WI38 (cell line): ENCODE data around the gene TMEM192.
A peak's percentile ranks its signal among the peaks of the same experiment; 100 is the strongest.

Experiments used
- H3K4me3 ChIP-seq: 2 replicates; pipeline ENCODE4 v1.5.1; 2011; ENCODE audit warnings: low read depth, mild to moderate bottlenecking, control low read depth, low read length
- TF ChIP-seq, protein P1 (sequence below): IDR thresholded peaks from 2 replicates; pipeline ENCODE4 v1.5.1; 2012; ENCODE audit warnings: low read depth, mild to moderate bottlenecking, control low read depth, low read length

The TMEM192 gene

DNA sequence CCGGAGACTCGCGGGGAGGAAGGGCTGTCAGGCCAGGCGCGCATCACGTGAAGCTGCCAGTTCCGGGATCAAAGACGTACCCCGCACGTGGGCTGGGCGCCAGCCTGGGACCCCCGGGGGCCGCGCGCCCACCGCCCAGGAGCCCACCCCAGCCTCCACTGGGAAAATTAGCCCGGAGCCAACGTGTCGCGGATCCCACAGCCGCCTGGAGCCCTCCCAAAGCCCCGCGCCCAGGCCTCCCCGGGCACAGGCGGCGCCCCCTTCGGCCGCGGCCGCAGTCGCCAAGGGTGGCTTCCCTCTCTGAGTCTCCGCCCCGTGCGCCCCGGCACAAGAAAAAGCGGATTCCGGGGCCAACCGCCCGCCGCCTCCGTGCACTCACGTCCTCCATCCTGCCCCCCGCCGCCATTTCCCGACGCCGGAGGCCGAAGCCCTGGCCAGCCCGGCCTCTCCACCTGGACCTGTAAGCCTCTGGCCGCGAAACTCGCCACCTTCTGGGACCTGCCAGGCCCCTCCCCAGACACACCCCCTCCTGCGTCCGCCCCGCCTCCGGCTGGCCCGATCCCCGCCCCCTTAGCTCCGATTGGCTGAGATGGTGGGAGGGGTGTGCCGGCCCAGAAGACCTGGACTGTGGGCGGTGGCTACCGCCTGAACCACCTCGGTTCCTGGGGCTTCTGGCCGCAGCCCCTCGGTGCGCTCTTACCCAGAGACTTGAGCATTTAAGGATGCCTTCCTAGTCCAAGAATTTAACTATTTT is at the start of gene TMEM192:
Gene TMEM192, minus strand, starts transcription at position 493 of the 754 bp plus-strand sequence. Its CDS starts 87 bp downstream, at position 406.
- peak within 1 kb of the TSS; percentile 71 for H3K4me3 ChIP-seq
- TF ChIP-seq, protein P1, sequence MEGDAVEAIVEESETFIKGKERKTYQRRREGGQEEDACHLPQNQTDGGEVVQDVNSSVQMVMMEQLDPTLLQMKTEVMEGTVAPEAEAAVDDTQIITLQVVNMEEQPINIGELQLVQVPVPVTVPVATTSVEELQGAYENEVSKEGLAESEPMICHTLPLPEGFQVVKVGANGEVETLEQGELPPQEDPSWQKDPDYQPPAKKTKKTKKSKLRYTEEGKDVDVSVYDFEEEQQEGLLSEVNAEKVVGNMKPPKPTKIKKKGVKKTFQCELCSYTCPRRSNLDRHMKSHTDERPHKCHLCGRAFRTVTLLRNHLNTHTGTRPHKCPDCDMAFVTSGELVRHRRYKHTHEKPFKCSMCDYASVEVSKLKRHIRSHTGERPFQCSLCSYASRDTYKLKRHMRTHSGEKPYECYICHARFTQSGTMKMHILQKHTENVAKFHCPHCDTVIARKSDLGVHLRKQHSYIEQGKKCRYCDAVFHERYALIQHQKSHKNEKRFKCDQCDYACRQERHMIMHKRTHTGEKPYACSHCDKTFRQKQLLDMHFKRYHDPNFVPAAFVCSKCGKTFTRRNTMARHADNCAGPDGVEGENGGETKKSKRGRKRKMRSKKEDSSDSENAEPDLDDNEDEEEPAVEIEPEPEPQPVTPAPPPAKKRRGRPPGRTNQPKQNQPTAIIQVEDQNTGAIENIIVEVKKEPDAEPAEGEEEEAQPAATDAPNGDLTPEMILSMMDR, result no peak

DNA sequence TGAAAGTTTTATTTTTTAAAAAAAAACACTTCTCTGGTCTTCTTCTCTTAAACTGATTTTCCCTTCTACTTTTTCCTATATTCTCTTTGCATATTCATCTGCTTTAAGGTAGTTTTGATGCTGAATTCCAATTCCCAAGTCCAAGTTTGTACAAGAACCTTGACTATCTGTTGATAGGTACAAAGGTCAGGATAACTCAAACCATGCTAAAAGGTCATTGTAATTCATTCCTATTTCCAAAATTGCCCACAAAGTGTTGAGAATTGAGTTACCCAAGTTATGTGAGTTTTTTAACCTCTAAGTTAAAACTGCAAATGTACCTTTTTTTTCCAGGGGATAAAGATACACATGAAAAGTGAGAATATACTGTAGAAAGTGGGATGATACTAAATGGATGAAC is 46.1 kb upstream of the TMEM192 start:
- TF ChIP-seq, protein P1, result no peak
- H3K4me3 ChIP-seq, result no peak overlapping the region

DNA sequence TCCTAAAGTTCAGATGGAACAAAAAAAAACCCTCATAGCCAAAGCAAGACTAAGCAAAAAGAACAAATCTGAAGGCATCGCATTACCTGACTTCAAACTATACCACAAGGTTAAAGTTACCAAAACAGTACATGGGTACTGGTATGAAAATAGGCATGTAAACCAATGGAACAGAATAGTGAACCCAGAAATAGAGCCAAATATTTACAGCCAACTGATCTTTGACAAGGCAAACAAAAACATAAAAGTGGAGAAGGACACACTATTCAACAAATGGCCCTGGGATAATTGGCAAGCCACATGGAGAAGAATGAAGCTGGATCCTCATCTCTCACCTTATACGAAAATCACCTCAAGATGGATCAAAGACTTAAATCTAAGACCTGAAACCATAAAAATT is 44.2 kb upstream of the TMEM192 start:
- H3K4me3 ChIP-seq, result no peak overlapping the region
- TF ChIP-seq, protein P1, result no peak

DNA sequence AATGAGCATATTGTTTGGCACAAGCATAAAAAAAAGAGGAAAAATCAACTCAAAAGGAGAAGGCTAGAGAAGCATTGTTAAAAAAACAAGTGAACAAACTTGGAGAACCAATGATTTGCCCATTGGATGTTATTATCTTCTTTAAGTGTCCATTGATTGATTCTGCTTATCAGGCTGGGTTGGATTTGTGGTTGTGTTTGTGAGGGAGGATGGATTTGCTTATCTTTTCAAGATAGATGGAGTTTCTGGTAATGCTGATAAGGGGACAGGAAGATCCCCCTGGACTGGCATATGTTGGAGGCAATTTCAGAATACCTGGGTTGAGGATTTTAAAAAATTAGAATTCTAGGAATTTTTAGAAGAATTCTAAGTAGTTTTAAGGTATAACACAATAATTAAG is 41.8 kb upstream of the TMEM192 start:
- no peak overlapping the region for H3K4me3 ChIP-seq
- TF ChIP-seq, protein P1, result no peak

DNA sequence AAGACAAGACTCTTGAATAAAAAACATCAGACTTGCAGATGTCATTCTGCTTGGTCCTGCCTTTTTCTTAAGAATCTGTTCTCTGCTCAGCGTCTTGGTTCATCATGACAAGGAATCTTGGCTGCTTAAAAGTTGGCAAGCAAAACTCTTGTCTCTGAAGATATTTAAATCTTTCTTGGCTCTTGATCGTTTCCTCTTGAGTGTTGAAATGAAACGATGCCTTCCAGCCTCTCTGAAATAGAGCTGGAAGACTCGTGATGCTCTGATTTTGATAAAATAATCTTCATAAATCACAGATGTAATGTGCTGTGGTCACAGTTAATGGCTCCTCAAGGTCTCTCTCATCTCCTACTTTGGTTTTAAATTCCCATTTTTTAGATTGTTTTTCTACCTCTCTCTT is 39.9 kb upstream of the TMEM192 start:
- H3K4me3 ChIP-seq, result no peak overlapping the region
- TF ChIP-seq, protein P1, result no peak

DNA sequence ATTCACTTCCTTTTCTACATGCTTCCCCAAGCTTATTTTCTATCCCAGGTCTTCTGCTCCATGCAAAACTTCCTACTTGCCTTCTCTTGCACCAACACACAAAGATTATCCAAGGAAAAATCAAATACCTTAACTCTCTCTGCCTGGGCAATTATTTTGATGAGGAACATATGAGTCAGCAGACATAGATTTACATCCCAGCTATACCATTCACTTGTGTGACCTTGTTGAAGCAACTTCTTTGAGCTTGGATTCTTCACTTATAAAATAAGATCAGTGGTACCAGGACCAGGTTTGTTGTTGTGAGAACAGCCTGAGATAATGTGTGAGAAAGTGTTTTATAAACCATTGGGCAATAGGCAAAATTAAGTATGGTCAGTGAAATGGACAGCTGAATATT is 39.1 kb upstream of the TMEM192 start:
- H3K4me3 ChIP-seq, result no peak overlapping the region
- TF ChIP-seq, protein P1, result no peak

DNA sequence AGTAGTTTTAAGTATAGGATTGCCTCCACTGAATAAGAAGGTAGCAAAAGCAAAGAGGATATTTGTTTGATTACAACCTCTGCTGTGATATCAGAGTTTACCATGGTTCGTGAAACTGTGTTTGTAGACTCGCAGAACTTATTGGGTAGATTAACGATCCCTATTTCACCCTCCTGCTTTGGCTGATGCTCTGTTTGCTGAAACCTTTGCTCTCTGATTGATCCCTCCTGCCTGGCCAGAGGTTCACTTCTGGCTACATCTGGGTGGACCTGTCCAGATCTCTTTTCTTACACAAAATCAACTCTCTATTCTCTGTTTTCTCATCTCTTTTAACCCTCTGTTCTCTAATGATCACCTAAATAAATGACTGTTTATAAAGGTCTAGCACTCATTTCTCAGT is 37.9 kb upstream of the TMEM192 start:
- TF ChIP-seq, protein P1, result no peak
- no peak overlapping the region for H3K4me3 ChIP-seq
